OCI-LY3 (cell line): ENCODE data around the gene MAD1L1.

Experiments
- H2AFZ ChIP-seq: fragments of 200-600, 300-600 bp; shearing (Covaris generic); 2 replicates; pipeline ENCODE4 v1.6.0; 2014; ENCODE audit warnings: antibody characterized with exemption, low read depth, low read length
- H3K27ac ChIP-seq: fragments of 200-600, 300-600 bp; sonication (generic); 2 replicates; pipeline ENCODE4 v1.5.1; 2014; ENCODE audit warnings: mild to moderate bottlenecking, low read length, moderate library complexity, mixed read lengths
- H3K27me3 ChIP-seq: fragments of 200-600, 300-600 bp; sonication (generic); 2 replicates; pipeline ENCODE4 v1.6.1; 2014; ENCODE audit warnings: low read depth, low read length, mixed read lengths
- H3K36me3 ChIP-seq: fragments of 200-600, 300-600 bp; sonication (generic); replicated peaks from 2 replicates; pipeline ENCODE3; 2014; ENCODE audit warnings: low read depth, low read length, mixed read lengths
- H3K4me1 ChIP-seq: fragments of 300-600, 200-600 bp; sonication (generic); 2 replicates; pipeline ENCODE4 v1.6.1; 2014; ENCODE audit warnings: low read length, mixed read lengths
- H3K4me2 ChIP-seq: fragments of 200-600, 300-600 bp; sonication (generic); 2 replicates; pipeline ENCODE4 v1.6.1; 2014; ENCODE audit warnings: low read length, mixed read lengths
- H3K4me3 ChIP-seq: fragments of 300-600, 200-600 bp; sonication (generic); 2 replicates; pipeline ENCODE4 v1.5.1; 2014; ENCODE audit warnings: antibody characterized with exemption, mild to moderate bottlenecking, low read length, moderate library complexity
- H3K79me2 ChIP-seq: fragments of 300-600, 200-600 bp; shearing (Covaris generic); 2 replicates; pipeline ENCODE4 v1.6.1; 2014; ENCODE audit warnings: mild to moderate bottlenecking, low read length, mixed read lengths
- H3K9ac ChIP-seq: fragments of 300-600, 200-600 bp; shearing (Covaris generic); 2 replicates; pipeline ENCODE4 v1.6.0; 2014; ENCODE audit warnings: mild to moderate bottlenecking, low read length, moderate library complexity
- H3K9me3 ChIP-seq: fragments of 200-600, 300-600 bp; shearing (Covaris generic); 2 replicates; pipeline ENCODE4 v1.6.1; 2014; ENCODE audit warnings: low read length, mixed read lengths; ENCODE audit not compliant: insufficient read depth
- H4K20me1 ChIP-seq: fragments of 200-600, 300-600 bp; sonication (generic); 2 replicates; pipeline ENCODE4 v1.6.1; 2016; ENCODE audit warnings: low read length, mixed read lengths; ENCODE audit not compliant: insufficient read depth
- CTCF ChIP-seq: fragments of 200-600, 300-600 bp; sonication (generic); IDR thresholded peaks from 2 replicates; pipeline ENCODE4 v1.5.1; 2014; ENCODE audit warnings: antibody characterized with exemption, low read length, low read depth
- EZH2phosphoT487 ChIP-seq: fragments of 200-600 bp; shearing (Covaris generic); IDR thresholded peaks from 2 replicates; pipeline ENCODE4 v1.6.1; 2018; ENCODE audit warnings: antibody characterized with exemption, mixed run types, low read depth

MAD1L1 gene

DNA sequence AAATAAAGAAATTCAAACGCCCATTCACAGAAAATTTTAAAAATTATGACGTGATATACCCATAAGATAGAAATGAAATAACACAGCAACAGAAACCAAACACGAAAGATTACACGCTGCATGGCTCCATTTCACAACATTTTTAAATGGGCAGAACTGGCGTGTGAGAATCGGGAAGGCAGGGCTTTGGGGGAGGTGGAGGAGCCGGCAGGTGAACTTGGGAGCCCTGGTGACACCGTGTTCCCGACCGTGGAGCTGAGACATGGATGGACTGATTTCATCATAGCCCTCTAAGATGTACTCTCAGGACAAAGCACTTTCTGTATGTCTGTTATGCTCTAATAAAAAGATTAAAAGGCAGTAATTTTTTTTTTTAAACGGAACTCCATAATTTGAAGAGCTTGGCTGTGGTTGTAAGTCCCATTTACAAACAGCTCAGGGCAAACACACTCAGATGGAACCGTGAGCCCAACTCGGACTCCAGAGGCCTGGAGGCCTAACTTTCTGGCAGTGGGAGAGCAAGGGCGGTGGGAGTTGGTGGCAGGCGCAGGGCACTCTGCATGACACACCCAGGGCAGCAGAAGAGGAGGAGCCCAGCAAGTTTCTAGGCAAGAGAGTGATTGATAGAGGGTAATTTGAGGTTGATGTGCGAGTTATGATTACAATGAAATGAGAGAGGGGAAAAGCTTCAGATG, 203.4 kb downstream of the MAD1L1 start:
- TF ChIP-seq CTCF (no peak), EZH2phosphoT487 (no peak)
- H3K4me2 ChIP-seq, result no peak overlapping the region
- no peaks in the 10 kb centered on the region for H4K20me1 ChIP-seq
- H3K36me3 ChIP-seq, result peaks cover 3% of the 10 kb centered on the region
- H3K4me3 ChIP-seq, result no peak overlapping the region
- no peak overlapping the region for H3K27ac ChIP-seq
- no peak overlapping the region for H2AFZ ChIP-seq
- H3K9me3 ChIP-seq, result peaks cover 7% of the 10 kb centered on the region; the same call in 1 of the 2 replicates
- no peak overlapping the region for H3K9ac ChIP-seq
- H3K79me2 ChIP-seq, result no peaks in the 10 kb centered on the region
- no peaks in the 10 kb centered on the region for H3K4me1 ChIP-seq
- H3K27me3 ChIP-seq, result no peaks in the 10 kb centered on the region

- Histone ChIP-seq H4K20me1 (no peaks in the 10 kb centered on the region), H3K9me3 (peaks cover 7% of the 10 kb centered on the region; the same call in 1 of the 2 replicates), H3K27ac (no peak overlapping the region), H3K9ac (no peak overlapping the region), H3K36me3 (peaks cover 3% of the 10 kb centered on the region), H3K27me3 (no peaks in the 10 kb centered on the region), H3K4me1 (no peaks in the 10 kb centered on the region), H3K79me2 (no peaks in the 10 kb centered on the region), H2AFZ (no peak overlapping the region), H3K4me2 (no peak overlapping the region), H3K4me3 (no peak overlapping the region)
- no peak for TF ChIP-seq CTCF
- no peak for TF ChIP-seq EZH2phosphoT487
Observed at GRCh38 chr7:2028733-2029132, 204.0 kb downstream of the MAD1L1 start.

- Histone ChIP-seq H3K9ac (no peak overlapping the region), H3K79me2 (no peaks in the 10 kb centered on the region), H3K27me3 (no peaks in the 10 kb centered on the region), H3K9me3 (peaks cover 7% of the 10 kb centered on the region; the same call in 1 of the 2 replicates), H3K27ac (no peak overlapping the region), H3K4me2 (no peak overlapping the region), H2AFZ (no peak overlapping the region), H3K4me1 (no peaks in the 10 kb centered on the region), H3K36me3 (peaks cover 3% of the 10 kb centered on the region), H3K4me3 (no peak overlapping the region), H4K20me1 (no peaks in the 10 kb centered on the region)
- TF ChIP-seq EZH2phosphoT487 (no peak), CTCF (no peak)
Observed at GRCh38 chr7:2025188-2025587, 207.6 kb downstream of the MAD1L1 start.

- Histone ChIP-seq H3K27me3 (no peaks in the 10 kb centered on the region), H3K4me2 (no peak overlapping the region), H3K27ac (no peak overlapping the region), H3K9me3 (peaks cover 7% of the 10 kb centered on the region; the same call in 1 of the 2 replicates), H3K9ac (no peak overlapping the region), H3K4me3 (no peak overlapping the region), H3K4me1 (no peaks in the 10 kb centered on the region), H2AFZ (no peak overlapping the region), H3K36me3 (peaks cover 3% of the 10 kb centered on the region), H3K79me2 (no peaks in the 10 kb centered on the region), H4K20me1 (no peaks in the 10 kb centered on the region)
- TF ChIP-seq CTCF (no peak), EZH2phosphoT487 (no peak)
Observed at GRCh38 chr7:2024567-2024918, 208.2 kb downstream of the MAD1L1 start.
